Sciatic nerve (tissue), 2 donors: Measurements from ENCODE around the gene UROC1. TPM values are rescaled to one million over a fixed set of nuclear protein-coding genes. Genes with fewer than 3 reads are reported as not detected.
A peak's percentile ranks its signal among the peaks of the same experiment; 100 is the strongest.

Experiments
- ATAC-seq: fragments of 200-7000 bp; cut with Tn5 transposase; one replicate; pipeline ENCODE4 v1.9.1; 2020; ENCODE audit warnings: mild to moderate bottlenecking, moderate library complexity
- DNase-seq: peaks from one replicate; pipeline ENCODE4 v3.0.0-alpha.2; 2020; ENCODE audit warnings: low spot score
- intact Hi-C: fragments of 100-400 bp; cut with DNase I; formaldehyde crosslinking; loops from one replicate; pipeline ENCODE4 v1.14.2; 2022
- total RNA-seq: library from RNA; stranded (reverse); fragmentation: NEBNext Ultra II Directional; extraction: Animal tissue kit (Norgen Biotek cat#: 25700); gene quantifications from one replicate; pipeline ENCODE4 v1.2.1, GENCODE V29; 2021
- donor health status: DM: no; HTN: no; CAD: no.
- donor health status: DM: no; HTN: no; CAD: no.

UROC1 gene
- total RNA-seq, 1 donor from 2014 or later: not detected

DNA sequence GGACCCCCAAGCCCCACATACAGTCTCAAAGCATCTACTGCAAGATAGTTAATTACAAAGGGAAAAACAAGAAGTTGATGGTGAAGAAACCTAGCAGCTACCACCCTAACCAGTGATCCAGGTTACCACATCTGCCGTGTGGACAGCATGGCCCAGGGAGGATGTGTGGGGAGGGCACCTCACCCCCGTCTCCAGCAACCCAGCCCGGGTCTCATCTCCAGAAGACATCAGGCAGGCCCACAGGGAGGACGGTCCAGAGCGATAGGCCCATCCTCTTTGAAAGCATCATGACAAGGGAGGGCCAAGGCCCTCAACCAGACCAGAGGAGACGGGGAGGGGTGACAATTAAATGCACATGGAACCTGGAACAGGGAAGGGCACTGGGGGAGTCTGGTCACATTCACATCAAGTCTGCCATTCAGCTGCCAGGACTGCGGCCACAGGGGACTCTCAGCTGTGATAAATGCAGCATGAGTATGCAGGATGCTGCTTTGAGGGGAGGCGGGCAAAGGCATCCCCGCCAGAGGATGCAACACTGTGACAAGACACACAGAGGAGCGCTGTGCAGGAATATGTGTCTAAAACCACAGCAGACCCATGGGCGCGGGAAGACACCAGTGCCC lies 60.7 kb downstream of the UROC1 start:
- peak; percentile 37 for DNase-seq
- intact Hi-C loops: no loop called here

DNA sequence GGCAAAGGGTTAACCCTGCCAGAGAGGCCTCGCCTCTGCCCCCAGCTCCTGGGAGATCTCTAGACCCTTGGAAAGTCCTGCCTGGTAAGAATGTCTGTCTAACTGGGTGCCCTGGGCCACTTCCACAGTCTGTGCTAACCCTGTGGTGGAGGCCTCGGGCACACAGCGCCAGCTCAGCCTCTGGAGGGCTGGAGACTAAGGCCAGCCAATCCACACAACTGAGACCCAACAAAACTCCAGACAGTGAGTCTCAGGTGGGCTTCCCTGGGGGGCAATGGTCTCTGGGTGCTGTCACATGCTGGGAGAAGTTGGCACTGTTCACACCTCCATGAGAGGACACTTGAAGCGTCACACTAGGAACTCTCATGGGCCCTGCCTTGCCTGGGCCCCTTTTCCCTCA lies 61.4 kb downstream of the UROC1 start:
- intact Hi-C loops: no loop called here
- ATAC-seq: no peak
- DNase-seq: peak; percentile 37

More for the DNA sequence above, 60.7 kb downstream of the UROC1 start:
- ATAC-seq: no peak

- intact Hi-C loops: no loop called here
- ATAC-seq: no peak
- peak; percentile 17 for DNase-seq
Observed at GRCh38 chr3:126454437-126455198, 63.0 kb downstream of the UROC1 start.

DNA sequence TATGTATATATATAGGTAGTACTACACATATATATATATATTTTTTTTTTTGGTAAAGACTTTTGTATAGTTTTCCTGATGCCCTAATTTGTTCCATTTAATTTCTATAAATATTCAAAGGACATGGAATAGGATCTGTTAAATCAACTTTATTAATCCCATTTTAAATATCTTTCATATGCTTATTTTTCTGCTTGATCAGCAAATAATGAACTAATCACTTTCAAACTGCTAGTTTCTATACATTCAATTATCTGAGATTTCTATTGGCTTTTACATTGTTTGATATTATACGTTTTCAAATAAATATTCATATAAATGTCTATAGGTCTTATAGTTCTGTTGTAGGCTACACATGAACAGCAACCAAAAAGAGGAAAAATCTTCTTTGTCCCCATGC lies 63.5 kb downstream of the UROC1 start:
- intact Hi-C loops: no loop called here
- DNase-seq: no peak
- ATAC-seq: no peak

GRCh38 chr3:126452213-126452612 lies 65.4 kb downstream of the UROC1 start:
- DNase-seq (no peak), ATAC-seq (no peak)
- intact Hi-C loops: no loop called here

GRCh38 chr3:126451511-126451910 lies 66.1 kb downstream of the UROC1 start:
- ATAC-seq (no peak), DNase-seq (peak; percentile 32)
- intact Hi-C loops: no loop called here

DNA sequence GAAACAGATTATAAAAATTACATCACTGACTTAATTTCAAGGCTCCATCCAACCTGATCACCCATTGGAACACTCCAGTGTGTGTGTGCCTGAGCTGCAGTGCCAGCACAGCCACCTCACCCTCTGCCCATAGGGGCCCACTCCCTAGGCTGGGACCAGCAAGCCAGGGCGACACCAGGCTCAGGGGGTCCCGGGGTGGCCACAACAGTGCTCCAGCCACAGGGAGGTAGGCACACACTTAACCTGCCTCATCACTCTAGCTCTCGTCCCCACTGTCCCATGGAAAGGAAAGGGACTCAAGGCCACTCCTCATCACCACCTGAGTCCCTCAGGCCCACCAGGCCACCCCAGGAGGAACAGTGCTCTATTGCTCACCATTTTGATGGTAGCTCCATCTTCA lies 66.8 kb downstream of the UROC1 start:
- peak; percentile 37 for DNase-seq
- intact Hi-C loops: no loop called here
- ATAC-seq: no peak

GRCh38 chr3:126450219-126450618 lies 67.4 kb downstream of the UROC1 start:
- intact Hi-C loops: no loop called here
- no peak for DNase-seq
- no peak for ATAC-seq

DNA sequence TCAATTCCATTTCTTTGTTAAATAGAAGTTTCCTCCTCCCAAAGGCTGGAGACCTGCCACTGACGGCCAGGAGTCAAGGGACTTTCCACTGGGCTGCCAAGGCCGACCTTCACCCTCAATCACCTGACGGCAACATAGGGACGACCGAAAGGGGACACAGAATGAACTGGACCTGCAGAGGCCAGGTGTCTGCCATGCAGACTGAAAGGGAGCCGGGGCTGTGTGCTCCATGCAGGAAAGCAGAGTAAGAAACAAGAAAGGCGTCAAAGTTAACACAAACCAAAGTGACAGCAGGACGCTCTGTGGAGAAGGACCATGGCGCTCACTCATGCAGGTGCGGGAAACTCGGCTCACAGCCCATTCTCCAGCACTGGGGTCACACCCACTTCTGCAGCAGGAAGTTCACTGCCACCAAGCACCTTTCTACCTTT lies 67.9 kb downstream of the UROC1 start:
- DNase-seq: peak; percentile 32
- ATAC-seq: no peak
- intact Hi-C loops: loop anchor here (10.0 kb wide), 1 partner anchor 1515 kb away; no protein-coding TSS in a partner anchor

DNA sequence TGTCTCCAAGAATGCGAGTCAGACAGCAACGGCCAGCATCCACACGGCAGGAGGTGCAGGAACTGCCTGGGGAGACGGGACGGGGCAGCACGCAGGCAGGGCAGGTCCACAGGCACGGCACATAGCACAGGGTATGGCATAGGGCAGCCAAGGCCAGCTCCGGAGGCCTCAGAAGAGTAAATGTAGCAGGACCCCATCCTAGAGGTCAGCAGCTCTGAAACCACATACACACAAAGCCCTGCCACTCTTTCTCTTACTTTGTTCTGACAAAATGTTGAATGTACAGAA lies 68.7 kb downstream of the UROC1 start:
- no peak for ATAC-seq
- intact Hi-C loops: loop anchor here (10.0 kb wide), 1 partner anchor 1516 kb away; no protein-coding TSS in a partner anchor
- no peak for DNase-seq

DNA sequence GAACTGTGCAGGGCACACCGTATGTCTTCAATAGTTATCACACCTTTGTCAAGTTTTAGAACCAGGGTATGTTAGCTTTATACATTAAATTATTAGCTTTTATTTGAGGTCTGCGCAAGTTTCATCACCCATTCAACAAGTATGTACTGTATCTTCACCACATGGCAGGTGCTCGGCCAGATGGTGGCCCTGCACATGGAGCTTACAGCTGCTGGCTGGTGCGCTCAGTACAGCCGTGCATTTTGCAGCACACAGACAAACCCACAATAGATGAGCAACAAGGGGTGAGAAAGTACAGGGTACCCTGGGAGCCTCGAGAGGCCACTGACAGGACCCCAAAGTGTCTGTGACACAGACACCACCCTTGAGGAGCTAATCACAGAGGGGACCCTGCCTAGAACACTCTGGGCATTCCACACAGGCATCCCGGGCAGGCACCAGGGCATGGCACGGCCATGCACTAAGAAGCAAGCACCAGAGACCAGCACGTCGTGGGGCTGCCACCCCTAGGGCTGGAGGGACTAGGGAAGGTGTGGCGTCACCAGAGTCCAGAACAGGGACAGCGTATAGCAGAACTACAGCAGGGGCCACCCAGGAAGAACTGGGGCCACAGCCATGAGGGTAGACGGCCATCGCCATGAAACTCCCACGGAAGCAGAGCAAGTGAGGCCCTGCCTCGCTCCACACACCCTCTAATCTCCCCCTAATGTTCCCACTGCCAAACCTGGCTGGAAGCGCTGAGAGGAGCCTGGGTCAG lies 69.3 kb downstream of the UROC1 start:
- ATAC-seq: no peak
- peak; percentile 33 for DNase-seq
- intact Hi-C loops: loop anchor here (10.0 kb wide), 1 partner anchor 1516 kb away; no protein-coding TSS in a partner anchor

GRCh38 chr3:126447456-126448106 lies 70.0 kb downstream of the UROC1 start:
- intact Hi-C loops: loop anchor here (10.0 kb wide), 1 partner anchor 1517 kb away; no protein-coding TSS in a partner anchor
- DNase-seq (peak; percentile 49), ATAC-seq (no peak)

- ATAC-seq (no peak), DNase-seq (no peak)
- intact Hi-C loops: loop anchor here (10.0 kb wide), 1 partner anchor 1518 kb away; no protein-coding TSS in a partner anchor
Observed at GRCh38 chr3:126446791-126447190, 70.8 kb downstream of the UROC1 start.

DNA sequence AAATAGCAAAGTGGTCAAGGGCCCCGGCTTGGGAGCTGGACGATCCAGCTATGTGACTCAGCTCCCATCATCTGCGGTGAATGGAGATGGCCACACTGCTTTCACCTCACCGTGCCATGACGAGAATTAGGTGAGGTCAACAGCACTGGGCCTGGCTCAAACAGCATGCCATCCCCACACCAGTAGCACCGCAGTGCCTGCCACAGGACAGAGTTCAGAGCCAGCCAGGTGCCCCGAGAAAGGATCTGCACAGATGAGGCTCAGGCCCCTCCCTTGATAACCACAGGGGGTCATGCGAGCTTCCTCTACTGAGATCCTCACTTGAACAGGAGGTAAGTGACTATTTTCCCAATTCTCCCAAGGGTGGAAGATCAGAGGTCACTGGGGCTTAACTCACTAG lies 71.3 kb downstream of the UROC1 start:
- ATAC-seq: no peak
- intact Hi-C loops: loop anchor here (10.0 kb wide), 1 partner anchor 1518 kb away; no protein-coding TSS in a partner anchor
- peak; percentile 34 for DNase-seq

DNA sequence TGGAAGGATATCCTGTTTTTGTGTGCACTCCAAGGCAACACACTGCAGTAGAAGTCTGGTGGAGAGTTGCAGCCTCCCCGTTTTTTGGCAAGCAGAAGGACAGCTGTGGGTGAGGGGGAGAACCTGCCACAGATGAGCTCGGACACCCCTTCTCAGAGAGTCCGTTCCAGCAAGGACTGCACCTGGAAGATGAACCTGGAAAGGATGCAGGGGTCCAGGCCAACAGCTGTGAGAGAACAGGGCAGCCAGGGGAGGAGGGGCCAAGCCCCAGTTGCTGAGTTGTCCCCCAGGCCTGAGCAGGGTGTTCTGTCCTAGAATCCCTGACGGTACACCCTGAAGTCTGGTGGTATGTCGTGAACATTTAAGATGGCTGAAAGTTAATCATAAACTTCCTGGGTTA lies 72.1 kb downstream of the UROC1 start:
- intact Hi-C loops: loop anchor here (10.0 kb wide), 1 partner anchor 1519 kb away; no protein-coding TSS in a partner anchor
- no peak for ATAC-seq
- no peak for DNase-seq

DNA sequence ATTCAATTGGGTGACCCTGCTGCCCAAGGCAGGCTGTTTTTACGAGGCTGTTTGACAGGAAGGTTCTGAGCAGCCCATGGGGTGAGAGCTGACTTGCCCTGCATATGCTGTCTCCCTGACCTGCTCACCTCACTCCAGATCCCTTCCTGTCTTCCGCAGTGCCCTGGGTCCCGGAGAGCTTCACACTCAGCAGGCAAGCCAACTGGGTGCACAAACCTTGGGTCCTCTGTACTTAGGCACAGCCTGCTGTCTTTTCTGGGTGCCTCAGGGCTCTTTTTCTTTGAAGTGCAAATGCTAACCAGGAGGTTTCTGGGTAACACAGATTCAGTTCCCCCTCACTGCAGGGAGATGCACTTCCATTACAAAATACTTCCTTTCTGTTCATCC lies 74.7 kb downstream of the UROC1 start:
- no peak for ATAC-seq
- intact Hi-C loops: loop anchor here (10.0 kb wide), 1 partner anchor 1522 kb away; no protein-coding TSS in a partner anchor
- peak; percentile 31 for DNase-seq

GRCh38 chr3:126442094-126442855 lies 75.3 kb downstream of the UROC1 start:
- intact Hi-C loops: loop anchor here (10.0 kb wide), 1 partner anchor 1523 kb away; no protein-coding TSS in a partner anchor

DNA sequence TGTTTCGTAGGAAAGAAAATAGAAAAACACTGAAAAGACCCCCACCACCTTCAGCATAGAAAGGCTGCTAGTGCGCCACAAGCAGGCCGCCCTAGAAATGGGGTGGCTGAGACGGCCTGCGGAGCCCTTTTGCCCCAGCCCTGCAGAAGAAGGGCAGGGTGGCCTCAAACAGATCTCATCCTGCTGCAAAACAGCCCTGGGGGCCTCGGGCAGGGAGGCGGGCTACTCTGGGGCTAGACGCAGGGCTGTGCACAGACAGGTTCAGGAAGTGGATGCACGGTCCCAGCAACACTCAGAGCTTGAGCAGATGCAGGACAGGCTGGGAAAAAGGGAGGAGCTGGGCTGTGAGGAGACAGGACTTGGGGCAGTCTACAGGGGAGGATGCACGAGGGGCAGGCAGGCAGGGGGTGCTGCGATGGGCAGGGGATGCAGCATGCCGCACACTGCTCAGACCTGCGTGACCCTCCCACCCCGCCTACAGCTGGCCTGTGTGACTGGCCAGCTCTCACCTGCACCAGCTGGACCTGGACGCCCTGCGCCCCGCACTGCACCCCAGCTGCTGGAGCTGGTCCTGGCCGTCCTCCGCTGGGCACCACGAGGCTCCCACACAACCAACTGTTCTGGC lies 76.2 kb downstream of the UROC1 start:
- DNase-seq: peak; percentile 50
- no peak for ATAC-seq
- intact Hi-C loops: loop anchor here (10.0 kb wide), 1 partner anchor 1523 kb away; no protein-coding TSS in a partner anchor

More at GRCh38 chr3:126442094-126442855, 75.3 kb downstream of the UROC1 start:
- DNase-seq (peak; percentile 60), ATAC-seq (no peak)
